Endothelial cell of umbilical vein (primary cell): Measurements from ENCODE around the gene IL31RA. TPM values are rescaled to one million over a fixed set of nuclear protein-coding genes. Genes with fewer than 3 reads are reported as not detected.

Experiments
- BruUV-seq: library from RNA; stranded (reverse); fragments of 400-500 nt; replicated peaks from 2 replicates; lab custom pipeline; 2021; lab: Mats Ljungman, UMichigan
- CTCF ChIA-PET: fragments of 300-600, 350-600 bp; sonication (Branson Sonifier 250); formaldehyde crosslinking; loops from one replicate; lab custom pipeline; 2021; ENCODE audit warnings: antibody characterized with exemption, inconsistent platforms; lab: Charles Lee
- POLR2A ChIA-PET: fragments of 300-600, 350-600 bp; sonication (Branson Sonifier 250); formaldehyde crosslinking; loops from one replicate; lab custom pipeline; 2021; ENCODE audit warnings: antibody characterized with exemption, inconsistent platforms; lab: Charles Lee
- DNase-seq: peaks from one replicate; pipeline ENCODE4 v3.0.0-alpha.2; 2011; ENCODE audit warnings: low read depth, low spot score
- FAIRE-seq: peaks from 2 replicates; lab custom pipeline; 2011; peaks lifted over from hg19 to GRCh38; lab: Jason Lieb, UNC
- H2AFZ ChIP-seq: 2 replicates; pipeline ENCODE4 v1.6.0; 2012; ENCODE audit warnings: low read depth, low read length, control low read depth, inconsistent platforms
- H3K27ac ChIP-seq: 2 replicates; pipeline ENCODE4 v1.5.1; 2011; ENCODE audit warnings: low read depth, mild to moderate bottlenecking, control low read depth, low read length, moderate library complexity; ENCODE audit not compliant: insufficient read depth
- H3K27me3 ChIP-seq, 2 experiments: 2 replicates each; pipeline versions ENCODE4 v1.6.0 to v1.6.1; 2011; ENCODE audit warnings: low read length in 2 of 2, mixed read lengths in 1 of 2; ENCODE audit not compliant: control insufficient read depth in 2 of 2, insufficient read depth in 2 of 2
- H3K36me3 ChIP-seq, 2 experiments: 2 replicates in 1 of 2; 3 replicates in 1 of 2; pipeline ENCODE4 v1.5.1; 2011; ENCODE audit warnings: low read length in 2 of 2, mild to moderate bottlenecking in 1 of 2, moderate library complexity in 1 of 2; ENCODE audit not compliant: control insufficient read depth in 2 of 2, insufficient read depth in 2 of 2; ENCODE audit errors: extremely low read depth in 1 of 2
- H3K4me1 ChIP-seq: 3 replicates; pipeline ENCODE4 v1.5.1; 2011; ENCODE audit warnings: mild to moderate bottlenecking, low read length; ENCODE audit not compliant: control insufficient read depth, insufficient read depth; ENCODE audit errors: extremely low read depth
- H3K4me2 ChIP-seq: 2 replicates; pipeline ENCODE4 v1.6.1; 2011; ENCODE audit warnings: low read length, control low read depth, mixed read lengths; ENCODE audit not compliant: insufficient read depth
- H3K4me3 ChIP-seq, 3 experiments: fragments of 200-600 bp in 1 of 3; sonication (generic), shearing (Covaris generic) in 1 of 3; replicated peaks in 1 of 3; 2 replicates each; pipeline ENCODE4 v1.5.1; 2011 to 2016; ENCODE audit warnings: control low read depth in 3 of 3, low read length in 3 of 3, mild to moderate bottlenecking in 2 of 3, inconsistent platforms in 1 of 3, low read depth in 1 of 3, moderate library complexity in 1 of 3; ENCODE audit not compliant: insufficient read depth in 1 of 3
- H3K79me2 ChIP-seq: 2 replicates; pipeline ENCODE4 v1.6.0; 2012; ENCODE audit warnings: low read length, inconsistent platforms; ENCODE audit not compliant: control insufficient read depth, insufficient read depth
- H3K9ac ChIP-seq: replicated peaks from 2 replicates; pipeline ENCODE3; 2011; ENCODE audit warnings: low read length, control low read depth; ENCODE audit not compliant: insufficient read depth; ENCODE audit errors: extremely low read depth
- H3K9me1 ChIP-seq: replicated peaks from 3 replicates; pipeline ENCODE4 v1.6.0; 2011; ENCODE audit warnings: mild to moderate bottlenecking, low read length; ENCODE audit not compliant: control insufficient read depth, insufficient read depth; ENCODE audit errors: extremely low read depth
- H3K9me3 ChIP-seq: replicated peaks from 2 replicates; pipeline ENCODE4 v1.5.1; 2012; ENCODE audit warnings: low read length, inconsistent platforms; ENCODE audit not compliant: control insufficient read depth, insufficient read depth
- H4K20me1 ChIP-seq: replicated peaks from 2 replicates; pipeline ENCODE3; 2011; ENCODE audit warnings: mild to moderate bottlenecking, low read length; ENCODE audit not compliant: control insufficient read depth, insufficient read depth; ENCODE audit errors: extremely low read depth
- CTCF ChIP-seq, 2 donors: IDR thresholded peaks; 1 replicate in 1 of 2; 2 replicates in 1 of 2; pipeline ENCODE4 v1.5.1; 2011; ENCODE audit warnings: low read length in 2 of 2, mild to moderate bottlenecking in 2 of 2, moderate library complexity in 2 of 2, control low read depth in 1 of 2, inconsistent platforms in 1 of 2, low read depth in 1 of 2; ENCODE audit not compliant: insufficient read depth in 1 of 2; ENCODE audit errors: extremely low read depth in 1 of 2
- EZH2 ChIP-seq: IDR thresholded peaks from 2 replicates; pipeline ENCODE4 v1.6.1; 2012; ENCODE audit warnings: borderline replicate concordance, low read depth, mild to moderate bottlenecking, moderate library complexity, low read length, inconsistent platforms; ENCODE audit not compliant: severe bottlenecking
- FOS ChIP-seq: IDR thresholded peaks from 2 replicates; pipeline ENCODE4 v1.6.1; 2011; ENCODE audit warnings: mild to moderate bottlenecking, low read length, moderate library complexity, borderline replicate concordance; ENCODE audit not compliant: insufficient read depth
- GATA2 ChIP-seq: IDR thresholded peaks from 2 replicates; pipeline ENCODE4 v1.7.0; 2011; ENCODE audit warnings: low read depth, mild to moderate bottlenecking, moderate library complexity, mixed read lengths, low read length; ENCODE audit not compliant: insufficient read length, insufficient read depth
- MAX ChIP-seq: IDR thresholded peaks from 2 replicates; pipeline ENCODE4 v1.6.1; 2011; ENCODE audit not compliant: insufficient read depth, insufficient read length
- POLR2A ChIP-seq: IDR thresholded peaks from 2 replicates; pipeline ENCODE4 v1.6.1; 2012; ENCODE audit warnings: low read depth, mild to moderate bottlenecking, control low read depth, low read length
- POLR2AphosphoS5 ChIP-seq: IDR thresholded peaks from 2 replicates; pipeline ENCODE4 v1.6.1; 2012; ENCODE audit warnings: low read depth, mild to moderate bottlenecking, control low read depth, low read length, moderate library complexity; ENCODE audit not compliant: insufficient read depth
- dilution Hi-C: fragments of 300-500 bp; cut with MboI; formaldehyde crosslinking; loops from one replicate; pipeline ENCODE4 v1.15.0; 2019; ENCODE audit warnings: low sequenced_read_pairs; ENCODE audit not compliant: extremely low pct_ligation_motif_present
- intact Hi-C: fragments of 100-400 bp; cut with micrococcal nuclease; formaldehyde crosslinking; loops from one replicate; pipeline ENCODE4 v1.10.0; 2022
- polyA plus RNA-seq, 4 experiments: library from polyadenylated mRNA; depleted of rRNA in 3 of 4; stranded (reverse) in 3 of 4; unstranded in 1 of 4; fragments of >200 nt; gene quantifications; 2 replicates each; pipeline versions ENCODE4 v1.2.1 to v1.2.3, GENCODE V29; 2011 to 2012; ENCODE audit warnings: missing spikeins in 1 of 4
- total RNA-seq: library from RNA; stranded (reverse); gene quantifications from 2 replicates; pipeline ENCODE4 v1.2.3, GENCODE V29; 2021

Gene IL31RA
- total and polyA plus RNA-seq, 2 donors (not counting 3 experiments of a cell fraction or from before 2014, with no cell fraction given) = 0.14 to 0.75 TPM

GRCh38 chr5:55860709-55861108 lies 9.6 kb downstream of the IL31RA start:
- ChIA-PET CTCF (no interaction called here), POLR2A (no interaction called here)
- no peak overlapping the region for H3K4me2 ChIP-seq
- DNase-seq (no peak), FAIRE-seq (no peak)
- no peaks in the 10 kb centered on the region for H3K27me3 ChIP-seq
- no peaks in the 10 kb centered on the region for H3K9me1 ChIP-seq
- H3K27ac ChIP-seq = no peak overlapping the region
- H3K9ac ChIP-seq = no peak overlapping the region
- dilution Hi-C loops (no loop called here), intact Hi-C loops (no loop called here)
- H3K4me1 ChIP-seq = peaks cover 10% of the 10 kb centered on the region
- BruUV-seq = no TSS peak
- no peak overlapping the region for H2AFZ ChIP-seq
- H3K9me3 ChIP-seq = no peaks in the 10 kb centered on the region
- no peaks in the 10 kb centered on the region for H3K79me2 ChIP-seq
- no peak overlapping the region for H3K4me3 ChIP-seq
- no peaks in the 10 kb centered on the region for H4K20me1 ChIP-seq
- TF ChIP-seq MAX = no peak
- H3K36me3 ChIP-seq = no peaks in the 10 kb centered on the region

GRCh38 chr5:55864606-55865541 lies 13.7 kb downstream of the IL31RA start:
- dilution Hi-C loops = no loop called here
- Histone ChIP-seq H2AFZ (no peak overlapping the region), H3K9me1 (no peaks in the 10 kb centered on the region), H3K4me2 (no peak overlapping the region), H3K79me2 (no peaks in the 10 kb centered on the region), H3K4me3 (no peak overlapping the region), H3K27ac (no peak overlapping the region), H3K4me1 (peaks cover 18% of the 10 kb centered on the region), H3K9me3 (no peaks in the 10 kb centered on the region), H3K36me3 (no peaks in the 10 kb centered on the region), H4K20me1 (no peaks in the 10 kb centered on the region), H3K27me3 (no peaks in the 10 kb centered on the region), H3K9ac (no peak overlapping the region)
- CTCF ChIA-PET = interaction anchor here (0.8 to 1.3 kb wide), 3 partner anchors 12 to 72 kb away, joined by 3 to 7 read pairs (median 3); partner anchors contain the start of gene IL31RA
- TF ChIP-seq GATA2 (no peak), POLR2AphosphoS5 (no peak), EZH2 (no peak), FOS (no peak), CTCF (IDR thresholded peaks at IDR 0.05; ENCODE audit: extremely low read depth in 1 of 2, insufficient read depth in 1 of 2, low read depth in 1 of 2, low read length in 2 of 2) (no peak), POLR2A (no peak)
- no peak for FAIRE-seq
- POLR2A ChIA-PET = no interaction called here
- no peak for DNase-seq
- intact Hi-C loops = loop anchor here (5.0 kb wide), 1 partner anchor 153 kb away; the partner anchor contains the start of gene SLC38A9
- BruUV-seq = no TSS peak
